ENCODE measurements around the gene FBXW11.
"Not testable (repeated sequence)": the region's sequence is repeated elsewhere in the genome, so short reads cannot be mapped to it uniquely, and the experiment has no call there.

FBXW11 gene

DNA sequence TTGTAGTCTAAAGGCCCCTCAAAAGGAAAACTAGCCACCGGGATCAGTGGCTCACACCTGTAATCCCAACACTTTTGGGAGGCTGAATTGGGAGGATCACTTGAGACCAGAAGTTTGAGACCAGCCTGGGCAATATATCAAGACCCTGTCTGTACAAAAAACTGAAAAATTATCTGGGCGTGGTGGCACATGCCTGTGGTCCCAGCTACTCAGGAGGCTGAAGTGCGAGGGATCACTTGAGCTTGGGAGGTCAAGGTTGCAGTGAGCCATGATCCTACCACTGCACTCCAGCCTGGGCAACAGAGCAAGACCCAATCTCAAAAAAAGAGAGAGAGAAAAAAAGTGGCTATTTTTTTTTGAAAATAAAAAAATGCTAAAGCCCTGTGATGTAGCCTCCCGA is 55.2 kb downstream of the FBXW11 start:
- DNase-seq: no peak

DNA sequence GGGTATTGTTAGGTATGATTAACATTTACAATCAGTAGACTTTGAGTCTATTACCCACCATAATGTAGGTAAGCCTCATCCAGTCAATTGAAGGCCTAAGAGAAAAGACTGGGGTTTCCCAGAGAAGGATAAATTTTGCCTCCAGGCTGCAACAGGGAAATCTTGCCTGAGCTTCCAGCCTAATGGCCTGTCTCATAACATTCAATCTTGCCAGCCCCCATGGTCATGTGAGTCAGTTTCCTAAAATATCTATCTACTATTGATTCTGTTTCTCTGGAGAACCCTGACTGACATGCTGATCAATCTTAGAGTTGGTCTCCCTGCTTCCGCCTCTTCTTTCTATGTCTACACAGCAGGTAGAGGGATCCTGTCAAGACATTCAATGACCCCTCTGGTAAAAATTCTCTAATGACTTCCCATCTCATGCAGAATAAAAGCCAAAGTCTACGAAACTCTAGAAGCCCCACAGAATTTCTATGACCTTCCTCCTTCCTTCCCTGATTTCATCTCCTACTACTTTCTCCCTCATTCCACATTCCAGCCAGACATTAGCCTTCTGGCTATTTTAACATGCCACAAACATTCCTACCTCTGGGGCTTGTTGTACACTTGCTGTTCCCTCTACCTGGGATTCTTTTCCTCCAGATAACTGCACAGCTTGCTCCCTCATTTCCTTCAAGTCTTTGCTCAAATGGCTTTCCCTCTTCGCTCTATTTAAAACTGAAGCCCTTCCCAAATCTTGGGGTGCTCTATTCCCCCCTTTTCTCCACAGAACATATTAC is 60.2 kb downstream of the FBXW11 start:
- DNase-seq: no peak

DNA sequence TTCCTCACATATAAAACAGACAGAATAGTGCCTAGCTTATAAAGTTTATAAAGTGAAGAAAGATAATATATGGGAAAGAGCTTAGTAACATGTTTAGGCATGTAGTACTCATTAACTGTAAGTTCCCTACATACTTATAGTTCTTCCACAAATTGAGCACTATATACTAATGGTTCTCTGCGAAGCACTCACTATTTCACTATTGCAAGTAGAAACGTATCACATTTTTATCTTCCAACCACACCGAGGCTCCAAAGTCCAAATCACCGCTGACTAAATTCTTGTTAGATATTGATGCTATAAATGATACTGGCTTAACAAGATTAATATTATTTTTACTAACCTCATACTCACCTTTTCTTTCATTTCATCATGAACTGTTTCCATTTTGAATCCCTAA is 61.0 kb downstream of the FBXW11 start:
- DNase-seq: no peak

DNA sequence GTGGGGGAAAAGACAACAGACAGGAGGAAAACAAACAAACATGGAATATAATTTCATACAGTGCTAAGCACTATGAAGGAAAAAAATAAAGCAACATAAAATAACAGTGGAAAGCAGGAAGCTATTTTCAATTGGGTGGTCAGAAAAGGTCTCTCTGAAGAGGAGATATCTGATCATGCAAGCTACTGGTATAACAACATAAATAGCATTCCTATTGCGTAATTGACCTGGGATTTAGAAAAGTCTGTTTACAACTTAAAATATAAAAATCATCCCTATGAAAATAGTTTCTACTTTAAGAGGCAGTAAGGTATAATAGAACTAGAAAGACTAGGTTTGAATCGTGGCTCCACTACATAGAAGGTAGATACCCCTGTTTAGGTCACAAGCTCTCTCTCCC is 61.4 kb downstream of the FBXW11 start:
- DNase-seq: no peak

DNA sequence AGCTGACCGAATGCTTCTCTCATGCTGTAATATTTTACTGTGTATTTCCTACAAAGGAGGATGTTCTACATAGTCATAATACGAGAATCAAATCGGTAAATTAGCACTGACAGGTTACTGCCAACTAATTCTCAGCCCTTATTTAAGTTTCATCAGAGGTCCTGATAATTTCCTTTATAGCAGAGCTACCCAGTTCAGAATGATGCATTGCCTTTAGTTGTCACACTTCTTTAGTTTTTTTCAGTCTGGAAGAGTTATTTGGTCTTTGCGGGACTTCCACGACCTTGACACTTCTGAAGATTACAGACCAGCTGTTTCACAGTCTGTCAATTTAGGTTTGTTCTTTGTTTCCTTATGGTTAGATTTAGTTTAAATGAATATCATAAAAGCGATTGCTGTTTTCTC is 64.3 kb downstream of the FBXW11 start:
- DNase-seq: not testable (repeated sequence)

DNA sequence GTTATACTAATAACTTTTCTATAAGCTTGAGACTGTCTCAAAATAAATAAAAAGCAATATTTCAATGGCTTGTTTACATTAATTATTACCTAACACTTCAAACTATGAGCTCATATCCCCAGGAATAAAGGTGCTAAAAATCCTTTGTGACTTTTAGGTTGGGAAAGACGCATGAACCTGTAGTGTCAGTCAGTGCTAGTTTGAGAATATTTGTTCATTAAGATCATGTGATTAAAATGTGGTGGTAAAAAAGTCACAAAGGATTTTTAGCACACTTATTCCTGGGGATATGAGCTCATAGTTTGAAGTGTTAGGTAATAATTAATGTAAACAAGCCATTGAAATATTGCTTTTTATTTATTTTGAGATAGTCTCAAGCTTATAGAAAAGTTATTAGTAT is 64.8 kb downstream of the FBXW11 start:
- not testable (repeated sequence) for DNase-seq

DNA sequence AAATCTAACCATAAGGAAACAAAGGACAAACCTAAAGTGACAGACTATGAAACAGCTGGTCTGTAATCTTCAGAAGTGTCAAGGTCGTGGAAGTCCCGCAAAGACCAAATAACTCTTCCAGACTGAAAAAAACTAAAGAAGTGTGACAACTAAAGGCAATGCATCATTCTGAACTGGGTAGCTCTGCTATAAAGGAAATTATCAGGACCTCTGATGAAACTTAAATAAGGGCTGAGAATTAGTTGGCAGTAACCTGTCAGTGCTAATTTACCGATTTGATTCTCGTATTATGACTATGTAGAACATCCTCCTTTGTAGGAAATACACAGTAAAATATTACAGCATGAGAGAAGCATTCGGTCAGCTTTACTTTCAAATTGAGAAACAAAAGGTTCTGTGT is 65.2 kb downstream of the FBXW11 start:
- DNase-seq: not testable (repeated sequence)

DNA sequence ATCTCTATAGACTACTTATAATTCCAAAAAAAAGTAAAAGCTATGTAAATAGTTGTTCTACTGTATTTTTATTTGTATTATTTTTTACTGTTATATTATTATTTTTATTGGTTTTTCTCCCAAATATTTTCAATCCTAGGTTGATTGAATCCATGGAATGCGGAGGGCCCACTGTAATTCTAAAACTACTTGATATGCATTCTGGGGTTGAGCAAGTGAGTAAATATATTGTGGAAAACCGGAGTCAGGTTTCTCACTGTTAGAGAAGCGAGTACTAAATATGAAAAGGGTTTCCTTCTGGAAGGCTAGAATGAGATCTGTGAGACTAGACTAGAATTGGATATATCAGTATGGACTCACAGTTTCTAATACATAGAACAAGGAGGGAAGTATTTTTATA is 66.5 kb downstream of the FBXW11 start:
- DNase-seq: no peak

DNA sequence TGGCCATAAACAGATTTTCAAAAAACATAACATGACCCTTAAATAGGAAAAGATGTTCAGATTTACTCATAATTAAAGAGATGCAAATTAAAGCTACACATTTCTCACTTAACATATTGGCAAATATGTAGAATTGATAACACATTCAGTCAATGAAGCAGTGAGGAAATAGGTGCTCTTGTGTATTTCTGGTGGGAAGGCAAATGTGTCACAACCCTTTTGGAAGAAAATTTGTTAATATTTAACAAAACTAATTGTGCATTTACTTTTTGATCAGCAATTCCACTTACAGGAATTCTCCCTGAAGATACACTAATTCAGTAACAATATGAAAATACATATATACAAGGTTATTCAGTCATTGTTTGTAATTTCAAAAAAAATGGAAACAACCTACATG is 68.1 kb downstream of the FBXW11 start:
- no peak for DNase-seq

DNA sequence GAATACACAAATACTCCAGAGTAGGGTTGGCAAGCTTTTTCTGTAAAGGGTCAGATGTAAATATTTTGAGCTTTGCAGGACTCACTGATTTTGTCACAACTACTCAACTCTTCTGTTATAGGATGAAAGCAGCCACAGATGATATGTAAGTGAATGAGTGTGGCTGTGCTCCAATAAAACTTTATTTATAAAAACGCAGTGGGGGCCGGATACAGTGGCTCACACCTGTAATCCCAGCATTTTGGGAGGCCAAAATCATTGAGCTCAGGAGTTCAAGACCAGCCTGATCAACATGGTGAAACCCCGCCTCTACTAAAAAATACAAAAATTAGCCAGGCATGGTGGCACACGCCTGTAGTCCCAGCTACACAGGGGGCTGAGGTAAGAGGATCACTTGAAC is 69.1 kb downstream of the FBXW11 start:
- no peak for DNase-seq

DNA sequence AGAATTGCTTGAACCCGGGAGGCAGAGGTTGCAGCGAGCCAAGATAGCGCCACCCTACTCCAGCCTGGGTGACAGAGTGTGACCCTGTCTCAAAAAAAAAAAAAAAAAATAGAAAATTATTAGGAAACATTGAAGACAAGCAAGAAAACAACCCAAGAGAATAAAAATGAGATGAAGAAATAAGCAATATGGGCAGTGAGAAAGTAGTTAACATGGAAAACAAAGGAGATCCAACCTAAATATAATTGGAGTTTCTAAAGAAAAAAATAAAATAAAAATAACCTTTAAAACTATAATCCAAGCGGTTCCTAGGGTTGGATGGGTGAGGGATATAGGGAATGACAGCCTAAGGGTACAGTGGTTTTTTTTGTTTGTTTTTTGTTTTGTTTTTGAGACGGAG is 71.9 kb downstream of the FBXW11 start:
- no peak for DNase-seq

DNA sequence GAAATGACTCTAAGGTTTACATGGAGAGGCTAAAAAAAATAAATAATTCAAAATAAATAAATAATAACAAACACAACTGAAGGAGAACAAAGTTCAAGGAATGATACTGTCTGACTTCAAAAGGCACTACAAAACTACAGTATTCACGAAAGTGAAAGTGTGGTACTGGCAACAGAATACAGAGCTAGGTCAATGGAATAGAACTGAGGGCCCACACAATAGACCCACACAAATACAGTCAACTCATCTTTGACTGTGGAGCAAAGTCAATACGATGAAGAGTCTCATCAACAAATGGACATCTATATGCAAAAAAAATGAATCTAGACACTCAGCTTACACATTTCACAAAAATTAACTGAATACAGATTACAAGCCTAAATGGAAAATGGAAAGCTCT is 75.3 kb downstream of the FBXW11 start:
- DNase-seq: no peak

DNA sequence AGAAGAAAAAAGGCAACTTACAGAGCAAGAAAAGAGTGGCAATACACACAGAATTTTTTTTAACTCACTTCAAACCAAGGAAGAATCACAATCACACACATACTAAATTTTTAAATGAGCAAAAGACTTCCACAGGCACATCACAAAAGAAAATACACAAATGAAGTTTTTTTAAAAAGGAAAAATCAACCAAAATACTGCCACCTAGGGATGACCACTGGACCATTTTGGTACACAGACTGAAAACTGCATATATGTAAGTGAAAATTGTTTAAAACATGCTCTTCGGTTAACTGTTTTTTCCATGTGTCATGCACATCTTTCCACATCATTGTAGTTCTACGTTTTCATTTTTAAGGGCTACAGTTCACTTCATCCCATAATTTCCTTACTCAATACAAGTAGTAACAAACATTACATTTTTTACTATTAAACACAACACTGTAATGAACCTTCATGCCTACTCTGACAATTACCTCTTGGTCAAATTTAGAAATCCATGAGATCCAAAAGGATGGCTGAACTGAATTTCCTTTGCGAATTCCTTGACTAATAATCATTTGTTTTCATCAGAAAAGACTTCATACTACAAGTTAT is 79.0 kb downstream of the FBXW11 start:
- DNase-seq: no peak

DNA sequence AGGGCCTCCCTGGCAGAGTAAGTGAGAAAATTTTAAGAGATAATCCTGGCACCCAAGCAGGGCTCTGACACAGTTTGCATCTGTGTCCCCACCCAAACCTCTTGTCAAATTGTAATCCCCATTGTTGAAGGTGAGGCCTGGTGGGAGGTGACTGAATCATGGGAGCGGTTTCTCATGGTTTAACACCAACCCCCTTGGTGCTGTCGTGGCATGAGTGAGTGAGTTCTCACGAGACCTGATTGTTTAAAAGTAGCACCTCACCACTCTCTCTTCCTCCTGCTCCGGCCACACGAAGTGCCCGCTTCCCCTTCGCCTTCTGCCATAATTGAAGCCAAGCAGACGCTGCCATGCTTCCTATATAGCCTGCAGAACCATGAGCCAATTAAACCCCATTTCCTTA is 80.1 kb downstream of the FBXW11 start:
- no peak for DNase-seq

DNA sequence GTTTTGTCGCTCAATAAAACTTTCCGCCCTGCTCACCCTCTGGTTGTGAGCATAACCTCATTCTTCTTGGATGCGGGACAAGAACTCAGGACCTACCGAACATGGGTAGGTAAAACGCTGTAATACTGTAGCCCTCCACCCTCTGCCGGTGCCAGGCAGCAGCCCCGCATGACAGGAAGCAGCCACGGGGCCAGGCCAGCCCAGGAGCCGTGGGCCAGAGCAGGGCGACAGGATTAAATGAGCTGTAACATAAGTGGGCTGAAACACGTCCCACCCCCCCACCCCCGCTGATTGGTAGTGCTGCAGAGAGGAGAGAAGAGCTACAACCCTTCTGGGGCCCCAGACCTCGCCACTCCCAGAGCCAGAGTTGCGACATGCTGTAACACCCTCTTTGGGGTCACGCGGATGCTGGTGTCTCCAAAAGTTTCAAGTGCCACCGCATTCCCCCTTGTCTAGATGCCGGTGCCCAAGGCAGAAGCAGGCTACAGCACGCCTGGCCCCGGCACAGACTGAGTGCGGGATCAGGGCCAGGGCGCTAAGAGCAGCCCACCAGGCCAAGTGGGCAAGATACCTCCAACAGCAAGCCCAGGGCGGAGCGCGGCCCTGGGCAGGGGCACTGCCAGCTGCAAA is 81.8 kb downstream of the FBXW11 start:
- DNase-seq: no peak

DNA sequence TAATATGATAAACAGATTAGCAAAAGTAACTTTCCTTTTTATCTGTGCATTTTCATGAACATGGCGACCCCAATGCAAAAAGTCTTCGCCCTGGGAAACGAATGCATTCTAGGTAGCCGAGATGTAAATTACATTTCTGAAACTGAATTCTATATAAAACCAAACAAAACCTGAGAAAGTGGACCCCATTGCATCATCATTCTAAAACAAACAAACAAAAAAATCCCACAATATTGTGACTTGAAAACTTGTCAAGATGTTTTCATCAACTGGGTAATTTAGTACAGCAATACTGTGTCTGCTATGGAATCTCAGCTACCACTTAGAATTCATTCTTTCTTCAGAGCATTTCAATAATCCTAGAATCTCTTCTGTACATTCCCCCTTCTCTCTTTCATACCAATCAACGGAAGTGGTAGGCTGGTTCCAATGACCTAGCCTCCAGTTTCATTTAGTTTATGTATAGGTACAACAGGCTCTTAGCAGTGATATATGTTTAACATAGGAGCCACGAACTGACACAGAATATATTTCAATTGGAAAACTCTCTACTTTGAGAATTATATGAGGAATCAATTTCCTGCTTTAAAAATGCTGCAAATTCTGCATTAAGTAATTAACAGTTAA is 85.6 kb downstream of the FBXW11 start:
- DNase-seq: no peak

DNA sequence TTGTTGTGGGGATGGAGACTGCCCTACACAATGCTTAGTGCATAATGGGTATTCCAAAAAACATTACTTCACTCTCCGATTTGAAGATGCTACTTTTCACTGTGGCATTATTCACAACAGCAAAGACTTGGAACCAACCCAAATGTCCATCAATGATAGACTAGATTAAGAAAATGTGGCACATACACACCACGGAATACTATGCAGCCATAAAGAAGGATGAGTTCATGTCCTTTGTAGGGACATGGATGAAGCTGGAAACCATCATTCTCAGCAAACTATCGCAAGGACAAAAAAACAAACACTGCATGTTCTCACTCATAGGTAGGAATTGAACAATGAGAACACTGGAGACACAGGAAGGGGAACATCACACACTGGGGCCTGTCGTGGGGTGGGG is 90.7 kb downstream of the FBXW11 start:
- not testable (repeated sequence) for DNase-seq

DNA sequence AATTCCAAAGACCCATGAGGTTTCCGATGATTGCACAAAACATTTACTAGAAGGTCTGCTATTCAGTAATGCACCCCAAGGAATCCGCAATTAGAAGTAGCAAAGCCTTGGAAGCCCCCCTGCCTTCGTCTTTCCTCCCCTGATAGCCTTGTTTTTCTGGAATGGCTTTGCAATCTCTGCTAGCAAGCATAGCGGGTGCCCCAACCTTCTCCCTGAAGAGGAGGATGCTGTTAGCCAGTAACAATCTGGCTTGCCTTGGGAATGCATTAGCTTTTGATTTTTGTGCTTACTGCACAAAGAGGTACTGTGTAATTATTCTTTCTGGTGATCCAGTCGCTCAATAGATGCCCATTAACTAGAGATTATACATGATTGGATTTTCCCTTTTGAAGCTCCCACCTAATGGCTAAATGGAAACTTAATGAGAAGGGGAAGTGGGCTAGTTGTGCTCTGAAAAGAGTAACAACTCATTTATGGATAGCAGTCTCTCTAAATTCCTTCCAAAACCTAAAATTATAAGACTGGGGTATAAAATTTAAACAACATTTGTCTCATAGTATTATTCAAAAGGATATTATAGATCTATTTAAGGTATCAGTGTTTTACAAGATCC is 91.6 kb downstream of the FBXW11 start:
- no peak for DNase-seq

DNA sequence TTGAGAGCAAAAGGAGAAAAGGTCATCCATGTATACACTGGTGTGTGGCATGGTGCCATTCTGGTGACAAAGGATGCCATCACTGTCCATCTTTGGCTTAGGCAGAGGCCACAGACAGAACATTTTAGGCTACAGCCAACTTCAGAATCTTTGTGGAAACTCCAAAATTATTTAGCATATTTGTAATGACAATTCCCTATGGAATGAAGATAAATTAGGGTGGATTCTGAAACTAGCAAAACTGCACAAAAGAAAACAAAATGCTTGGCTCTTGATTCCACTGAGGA is 92.5 kb downstream of the FBXW11 start:
- no peak for DNase-seq

DNA sequence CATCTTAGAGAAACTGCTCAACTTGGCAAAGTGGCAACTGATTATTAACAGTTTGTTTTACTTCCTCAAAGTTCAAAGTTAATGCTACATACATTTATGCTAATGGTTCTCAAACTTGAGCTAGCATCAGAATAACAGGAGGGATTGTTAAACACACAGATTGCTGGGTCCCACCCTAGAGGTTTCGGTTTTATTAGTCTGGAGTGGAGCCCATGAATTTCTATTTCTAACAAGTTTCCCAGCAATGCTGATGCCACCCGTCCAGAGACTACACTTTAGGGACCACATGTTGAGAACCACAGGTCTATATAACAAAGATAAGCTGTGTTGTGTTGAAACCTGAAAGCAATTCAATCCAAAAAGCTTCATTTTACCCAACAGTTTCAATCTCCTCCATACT is 95.3 kb downstream of the FBXW11 start:
- DNase-seq: no peak

DNA sequence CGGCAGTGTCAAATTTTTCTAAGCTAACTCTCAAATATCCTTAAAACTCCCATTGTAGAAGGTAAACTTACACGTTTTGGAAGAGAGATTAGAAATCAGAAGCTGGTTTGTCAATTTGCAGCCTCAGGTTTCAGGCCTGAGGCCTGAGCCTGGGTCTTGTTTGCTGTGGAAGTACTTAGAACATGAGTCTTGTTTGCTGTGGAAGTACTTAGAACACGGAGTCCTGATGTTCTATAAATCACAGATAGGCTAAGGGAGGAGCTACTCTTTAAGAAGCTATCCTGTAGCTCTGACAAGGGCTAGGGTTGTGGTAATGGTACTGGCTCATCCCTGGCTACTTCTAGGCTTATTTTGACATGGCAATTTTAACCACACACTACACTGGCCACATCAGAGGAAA is 97.8 kb downstream of the FBXW11 start:
- no peak for DNase-seq

DNA sequence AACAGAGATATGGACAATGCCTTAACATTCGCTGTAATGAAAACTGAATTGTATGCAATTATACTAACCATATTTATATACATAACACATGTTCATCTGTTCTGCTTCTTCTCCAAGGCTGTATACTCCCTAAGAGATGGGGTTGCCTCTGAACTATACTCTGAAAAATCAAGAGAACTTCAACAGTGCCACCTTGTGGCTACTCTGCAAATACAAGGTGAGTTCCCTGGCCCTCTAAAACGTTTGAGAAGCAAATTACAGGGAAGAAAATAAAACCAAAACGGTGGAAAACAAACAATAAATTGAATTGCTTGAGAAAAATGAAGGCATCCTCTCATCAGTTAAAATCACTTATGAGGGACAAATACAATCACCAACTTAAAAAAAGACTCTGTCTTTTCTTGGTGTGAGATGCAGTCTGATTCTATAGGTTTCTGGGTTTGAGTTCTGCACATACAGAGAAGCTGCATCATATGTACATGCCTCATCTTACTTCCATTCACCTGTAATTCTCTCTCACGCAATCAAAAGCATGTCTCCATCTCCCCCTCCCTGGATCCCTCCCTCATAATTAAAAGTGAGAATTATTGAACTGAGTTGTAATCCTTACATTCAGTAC is 98.6 kb downstream of the FBXW11 start:
- DNase-seq: peak; percentile 2

Measured in DMS153 (cell line).